ENCODE measurements around the gene PLA2G4D.

The PLA2G4D gene

DNA sequence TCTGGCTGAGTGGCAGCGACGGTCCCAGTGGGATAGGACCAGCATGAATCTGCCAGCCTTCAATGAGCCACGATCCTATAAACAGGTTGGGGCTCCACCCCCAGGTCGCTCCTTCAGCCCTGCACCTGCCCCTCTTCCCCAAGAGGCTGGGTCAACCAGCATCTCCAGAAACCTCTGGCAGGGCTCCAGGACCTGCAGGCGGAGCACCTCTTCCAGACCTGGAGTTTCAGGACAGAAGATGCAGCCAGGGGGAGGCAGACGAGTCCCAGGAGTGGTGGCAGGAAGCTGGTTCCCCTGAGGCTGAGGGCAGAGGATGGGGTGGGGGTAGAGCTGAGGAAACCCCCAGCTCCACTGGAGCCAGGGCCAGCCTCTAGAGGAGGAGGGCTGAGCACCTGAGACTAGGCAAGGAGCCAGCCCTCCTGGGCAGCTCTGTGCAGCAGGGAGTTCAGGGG lies at the start of gene PLA2G4D:
Gene PLA2G4D, minus strand, starts transcription at position 51 of the 452 bp plus-strand sequence. CDS start 103 bp downstream, outside the sequence.
- DNase-seq = no peak

DNA sequence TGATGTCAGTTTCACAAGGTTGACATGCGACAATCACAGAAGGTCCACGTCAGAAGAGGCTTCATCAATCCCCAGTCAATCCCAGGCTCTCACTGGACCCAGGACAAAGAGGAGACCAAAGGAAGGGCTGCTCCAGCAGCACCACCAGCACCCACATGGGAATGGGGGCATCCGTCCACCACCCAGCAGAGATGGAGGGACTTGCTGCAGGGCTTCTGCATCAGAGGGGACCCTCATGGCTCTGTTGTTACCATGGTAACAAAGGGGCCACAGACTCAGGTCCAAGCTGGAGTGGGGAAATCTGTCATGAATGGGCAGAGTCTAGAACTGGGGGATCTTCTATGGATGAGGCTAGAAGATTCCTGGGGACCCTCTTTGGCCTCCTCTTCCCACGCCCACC lies 49.0 kb upstream of the PLA2G4D start:
- no peak for DNase-seq

DNA sequence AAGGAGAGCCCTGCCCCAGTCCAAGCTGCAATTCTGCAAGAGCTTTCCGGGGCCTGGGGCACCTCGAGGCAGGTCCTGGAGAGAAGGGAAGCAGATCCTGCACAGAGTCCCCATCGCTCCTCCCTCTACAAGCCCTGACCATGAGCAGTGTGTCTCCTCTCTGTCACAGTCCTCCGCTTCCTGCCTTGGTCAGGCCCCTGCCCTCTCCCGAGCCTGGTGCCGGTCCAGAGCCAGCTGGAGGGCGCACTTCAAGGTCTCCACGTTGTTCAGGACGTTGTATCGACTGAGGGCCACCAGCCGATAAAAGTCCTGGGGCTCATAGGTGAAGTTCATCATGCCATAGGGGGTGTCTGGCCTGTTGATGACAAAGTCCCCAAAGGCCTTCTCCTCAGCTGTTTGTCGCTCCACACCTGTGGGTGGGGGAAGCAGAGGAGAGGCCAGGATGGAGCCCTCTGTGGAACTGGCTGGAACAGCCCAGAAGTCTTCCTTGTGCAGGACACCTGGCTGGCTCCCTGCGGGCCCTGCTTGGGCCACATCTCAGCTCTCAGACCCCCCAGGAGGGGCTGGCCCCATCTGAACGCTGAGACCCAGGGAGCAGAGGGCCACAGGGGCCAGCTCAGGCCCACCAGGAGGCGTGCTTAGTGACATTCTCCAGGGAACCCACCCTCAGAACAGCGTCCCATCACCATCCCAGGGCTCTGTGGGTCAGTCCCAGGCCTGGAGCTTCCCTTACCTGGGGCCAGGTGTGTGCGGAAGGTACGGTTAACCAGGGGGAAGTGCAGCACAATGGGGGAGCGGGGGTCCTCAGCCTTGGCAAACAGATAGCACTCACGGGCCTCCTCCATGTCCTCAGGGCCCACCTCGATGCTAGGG lies 47.7 kb upstream of the PLA2G4D start:
- no peak for DNase-seq

DNA sequence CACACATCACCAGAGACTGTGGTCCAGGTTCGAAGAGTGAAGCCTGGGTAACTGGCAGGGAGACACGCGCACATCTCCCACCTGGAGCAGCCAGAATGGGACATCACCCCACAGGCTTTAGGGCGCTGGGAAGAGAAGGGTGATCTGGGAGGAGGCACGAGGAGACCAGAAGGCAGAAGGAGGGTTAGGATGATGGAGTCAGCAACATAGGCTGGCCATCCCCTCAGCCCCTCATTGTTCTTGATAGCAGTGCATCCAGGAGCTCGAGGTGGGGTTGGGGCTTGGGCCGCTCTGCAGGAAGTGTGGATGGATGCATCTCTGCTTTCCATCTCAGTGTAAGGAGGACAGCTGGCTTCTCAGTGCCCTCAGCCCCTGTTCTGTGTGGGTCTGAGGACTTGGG lies 46.9 kb upstream of the PLA2G4D start:
- no peak for DNase-seq

GRCh38 chr15:42140383-42141070 lies 46.2 kb upstream of the PLA2G4D start:
- no peak for DNase-seq

- no peak for DNase-seq
Measured at GRCh38 chr15:42139596-42139995, 45.2 kb upstream of the PLA2G4D start.

DNA sequence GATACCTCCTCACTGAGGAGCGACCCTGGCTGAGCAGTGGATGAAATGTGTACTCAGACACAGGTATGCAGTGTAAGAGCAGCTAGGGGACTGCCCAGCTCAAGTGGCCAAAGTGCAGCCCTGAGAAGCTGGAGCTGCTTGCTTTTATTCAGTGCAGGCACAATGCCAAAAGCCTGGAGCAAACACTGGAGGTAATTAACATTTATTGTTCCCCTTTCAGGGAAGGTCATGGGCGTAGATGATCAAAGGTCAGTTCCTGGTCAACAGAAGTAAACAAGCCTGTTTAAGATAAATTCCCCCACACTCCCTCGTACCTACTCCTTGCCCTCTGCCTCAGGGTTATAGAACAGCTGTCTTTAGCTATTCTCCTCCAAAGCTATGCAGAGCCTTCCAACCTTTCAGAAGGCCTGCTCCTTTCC lies 44.6 kb upstream of the PLA2G4D start:
- DNase-seq = no peak

DNA sequence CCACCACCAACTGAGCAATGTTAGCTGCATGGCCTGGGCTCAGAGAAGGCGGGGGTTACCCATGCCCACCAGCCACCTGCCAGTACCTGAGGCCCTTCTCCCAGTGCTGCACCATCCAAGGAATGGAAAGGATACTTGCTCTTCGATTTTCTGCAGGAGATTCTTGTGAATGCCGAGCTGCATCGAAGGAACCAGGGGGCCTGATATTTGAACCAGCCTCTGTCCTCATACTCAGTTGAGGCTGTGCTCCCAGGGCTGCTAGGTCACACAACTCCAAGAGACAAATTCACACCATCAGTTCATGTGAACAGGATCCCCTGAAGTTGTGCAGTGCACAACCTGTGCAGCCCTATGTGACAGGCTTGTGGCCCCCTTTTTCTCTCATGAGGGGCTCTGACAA lies 44.0 kb upstream of the PLA2G4D start:
- DNase-seq = no peak

GRCh38 chr15:42137461-42138261 lies 43.3 kb upstream of the PLA2G4D start:
- DNase-seq = peak; percentile 44

GRCh38 chr15:42136513-42136912 lies 42.2 kb upstream of the PLA2G4D start:
- DNase-seq = no peak

DNA sequence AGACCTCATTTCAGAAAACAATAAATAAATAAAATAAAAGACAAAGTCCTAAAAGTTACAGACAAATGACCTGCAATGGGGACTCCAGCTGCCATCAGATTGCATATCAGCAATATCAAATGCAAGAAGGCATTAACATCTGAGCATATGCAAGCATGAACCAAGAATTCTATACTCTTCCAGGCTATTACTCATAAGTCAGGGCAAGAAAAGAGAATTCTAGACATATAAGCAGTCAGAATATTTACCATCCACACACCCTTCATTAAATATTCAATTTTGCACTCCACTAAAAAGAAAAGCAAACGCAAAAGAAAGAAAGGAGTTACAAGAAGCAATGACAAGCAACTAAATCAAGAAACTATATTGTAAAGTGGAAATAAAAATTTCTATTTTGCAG lies 41.0 kb upstream of the PLA2G4D start:
- DNase-seq = no peak

GRCh38 chr15:42134617-42135245 lies 40.4 kb upstream of the PLA2G4D start:
- DNase-seq = no peak

DNA sequence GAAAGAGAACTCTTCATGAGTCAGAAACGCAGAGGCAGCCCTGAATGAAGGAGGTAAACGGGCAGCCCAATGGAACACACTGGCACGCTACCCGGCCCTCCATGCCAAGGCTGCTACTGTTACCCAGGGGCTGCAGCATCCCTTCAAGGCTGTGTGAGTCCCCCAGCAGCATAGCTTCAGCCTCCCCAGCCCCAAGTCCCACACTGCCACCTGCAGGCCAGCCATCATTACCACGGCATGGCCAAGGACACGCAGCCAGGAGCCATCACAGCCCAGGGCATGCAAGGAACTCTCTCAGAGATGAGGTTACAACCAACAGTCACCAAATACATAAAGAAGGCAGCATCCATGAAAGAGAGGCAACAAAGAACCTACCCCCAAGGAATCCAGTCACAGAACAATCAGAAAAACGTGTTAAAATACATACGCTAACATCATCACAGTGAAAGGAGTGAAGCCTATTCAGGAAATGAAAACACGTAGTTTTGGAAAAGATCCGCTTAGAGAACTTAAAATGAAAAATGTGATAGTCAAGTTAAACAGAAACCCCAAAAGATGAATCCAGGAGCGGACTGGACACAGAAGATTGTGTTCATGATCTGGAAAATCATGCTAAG lies 39.6 kb upstream of the PLA2G4D start:
- peak; percentile 52 for DNase-seq

- no peak for DNase-seq
Measured at GRCh38 chr15:42133356-42133755, 39.0 kb upstream of the PLA2G4D start.

DNA sequence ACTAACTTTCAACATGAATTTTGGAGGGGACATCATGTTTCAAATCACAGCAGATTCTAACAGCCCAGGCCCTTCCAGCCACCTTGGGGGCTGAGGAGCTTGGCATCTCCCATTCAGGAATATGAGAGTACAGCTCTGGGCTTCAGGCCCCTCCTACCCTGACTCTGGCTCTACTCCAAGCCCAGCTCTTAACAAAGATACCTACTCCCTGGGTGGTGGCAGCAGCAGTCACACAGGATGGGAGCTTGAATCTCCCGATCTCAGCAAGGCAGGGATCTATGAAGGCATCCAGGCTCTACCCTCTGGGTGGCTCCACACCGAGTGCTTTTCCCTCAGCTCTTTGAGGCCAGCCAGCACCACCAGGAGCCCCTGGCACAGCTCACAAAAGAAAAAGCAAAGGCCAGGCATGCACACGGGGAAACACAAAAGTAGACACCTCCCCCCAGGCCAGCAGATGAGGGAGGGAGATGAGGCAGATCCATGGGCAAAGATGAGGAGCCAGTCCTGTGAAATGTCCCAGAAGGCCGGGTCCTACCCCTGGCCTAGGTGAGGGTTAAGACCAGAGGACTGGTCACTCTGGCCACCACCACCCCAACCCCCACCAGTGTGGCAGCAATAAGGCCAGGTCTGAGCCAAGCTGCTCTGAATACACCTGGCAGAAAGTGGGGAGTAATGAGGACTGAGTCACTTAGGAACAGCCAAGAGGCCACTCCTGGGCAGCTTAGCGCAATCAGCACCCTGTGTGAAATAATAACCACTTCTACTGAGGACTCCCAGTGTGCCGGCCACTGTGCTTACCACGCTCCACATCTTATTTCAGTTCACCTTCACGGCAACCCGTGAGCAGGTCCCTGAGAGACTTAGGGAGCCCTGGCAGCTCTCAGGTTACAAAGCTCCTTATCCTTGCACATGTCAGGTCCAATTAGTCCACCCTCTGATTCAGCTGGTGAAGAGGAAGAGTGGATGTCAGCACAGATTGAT lies 37.8 kb upstream of the PLA2G4D start:
- no peak for DNase-seq

GRCh38 chr15:42131006-42131405 lies 36.6 kb upstream of the PLA2G4D start:
- DNase-seq = no peak

GRCh38 chr15:42130246-42130986 lies 36.1 kb upstream of the PLA2G4D start:
- no peak for DNase-seq

DNA sequence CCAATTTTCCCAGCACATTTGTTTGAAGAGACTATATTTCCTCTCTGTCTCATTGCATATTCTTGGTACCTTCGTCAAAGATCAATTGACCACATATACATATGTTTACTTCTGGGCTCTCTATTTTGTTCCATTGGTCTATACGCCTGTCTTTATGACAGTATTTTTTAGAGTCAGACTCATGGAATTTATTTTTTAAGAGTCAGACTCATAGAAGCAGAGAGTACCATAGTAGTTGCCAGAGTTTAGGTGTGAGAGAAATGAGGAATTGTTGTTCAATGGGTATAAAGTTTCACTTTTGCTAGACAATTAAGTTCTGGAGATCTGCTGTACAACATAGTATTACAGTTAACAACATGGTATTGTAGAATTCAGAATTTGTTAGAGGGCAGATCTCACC lies 35.0 kb upstream of the PLA2G4D start:
- DNase-seq = no peak

DNA sequence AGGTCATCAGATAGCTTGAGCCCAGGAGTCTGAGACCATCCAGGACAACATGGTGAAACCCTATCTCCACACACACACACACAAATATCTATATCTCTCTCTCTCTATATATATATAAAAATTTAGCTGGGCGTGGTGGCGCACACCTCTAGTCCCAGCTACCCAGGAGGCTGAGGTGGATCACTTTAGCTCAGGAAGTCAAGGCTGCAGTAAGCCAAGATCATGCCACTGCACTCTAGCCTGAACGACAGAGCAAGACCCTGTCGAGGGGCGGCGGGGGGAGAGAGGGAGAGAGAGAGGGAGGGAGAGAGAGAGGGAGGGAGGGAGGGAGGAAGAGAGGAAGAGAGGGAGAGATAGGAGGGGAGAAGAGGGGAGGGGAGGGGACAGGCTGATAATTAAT lies 34.1 kb upstream of the PLA2G4D start:
- DNase-seq = no peak

DNA sequence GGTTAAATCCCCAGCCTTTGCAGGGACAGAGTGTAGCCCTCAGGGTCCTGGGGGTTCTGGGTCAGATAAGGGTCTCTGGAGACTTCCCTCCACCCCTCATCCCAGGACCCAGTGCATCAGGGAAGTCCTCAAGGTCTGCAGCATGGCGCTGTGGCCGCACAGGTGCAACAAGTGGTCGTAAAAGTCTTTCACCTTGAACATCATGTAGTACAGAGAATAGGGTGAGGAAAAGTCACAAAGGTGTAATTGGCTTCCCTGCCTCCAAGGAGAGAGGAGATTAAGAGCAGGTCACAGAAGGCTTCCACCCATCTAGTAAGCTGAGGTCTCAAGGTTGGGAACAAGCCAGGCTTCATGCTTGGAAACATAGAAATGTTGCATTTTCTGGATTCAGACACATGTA lies 29.2 kb upstream of the PLA2G4D start:
- no peak for DNase-seq
